MCF 10A (cell line): ENCODE data around the gene VPS16. TPM values are rescaled to one million over a fixed set of nuclear protein-coding genes. Genes with fewer than 3 reads are reported as not detected.
A peak's percentile ranks its signal among the peaks of the same experiment; 100 is the strongest.

ENCODE experiments used
- Bru-seq: library from RNA; stranded (reverse); fragments of 400-500 nt; gene quantifications from one replicate; lab custom pipeline; 2021; lab: Mats Ljungman, UMichigan
- BruChase-seq, 2 experiments: library from RNA; stranded (reverse); fragments of 400-500 nt; gene quantifications; one replicate each; lab custom pipeline; 2021; lab: Mats Ljungman, UMichigan
- BruUV-seq: library from RNA; stranded (reverse); fragments of 400-500 nt; replicated peaks from 2 replicates; lab custom pipeline; 2021; lab: Mats Ljungman, UMichigan
- CTCF ChIA-PET: fragments of 300-600 bp; sonication (Branson Sonifier 250); formaldehyde crosslinking; extraction: SDS; loops from one replicate; lab custom pipeline; 2021; ENCODE audit warnings: antibody characterized with exemption, inconsistent platforms; lab: Yijun Ruan, JAX
- POLR2A ChIA-PET: fragments of 300-600, 350-650 bp; sonication (Branson Sonifier 250); formaldehyde crosslinking; extraction: SDS; loops from one replicate; lab custom pipeline; 2020; ENCODE audit warnings: antibody characterized with exemption, inconsistent platforms; lab: Yijun Ruan, JAX
- DNase-seq: peaks from one replicate; pipeline ENCODE4 v3.0.0-alpha.2; 2018; ENCODE audit not compliant: unreplicated experiment
- H3K27ac Mint-ChIP-seq: one replicate; pipeline ENCODE4 v1.8.0; 2022; ENCODE audit warnings: mild to moderate bottlenecking, low read depth, mixed read lengths; ENCODE audit not compliant: unreplicated experiment
- H3K27me3 Mint-ChIP-seq: one replicate; pipeline ENCODE4 v1.8.0; 2022; ENCODE audit warnings: mixed read lengths; ENCODE audit not compliant: insufficient read depth, unreplicated experiment
- H3K36me3 Mint-ChIP-seq: one replicate; pipeline ENCODE4 v1.8.0; 2022; ENCODE audit warnings: mild to moderate bottlenecking, moderate library complexity, mixed read lengths; ENCODE audit not compliant: insufficient read depth, unreplicated experiment
- H3K4me1 Mint-ChIP-seq: one replicate; pipeline ENCODE4 v1.8.0; 2022; ENCODE audit warnings: mixed read lengths; ENCODE audit not compliant: insufficient read depth, unreplicated experiment
- H3K4me3 Mint-ChIP-seq: one replicate; pipeline ENCODE4 v1.8.0; 2022; ENCODE audit warnings: mild to moderate bottlenecking, moderate library complexity, mixed read lengths; ENCODE audit not compliant: unreplicated experiment
- H3K9me3 Mint-ChIP-seq: one replicate; pipeline ENCODE4 v1.8.0; 2022; ENCODE audit warnings: mixed read lengths; ENCODE audit not compliant: unreplicated experiment
- CTCF ChIP-seq: fragments of 200-600 bp; IDR thresholded peaks from one replicate; pipeline ENCODE4 v1.8.0; 2022; ENCODE audit warnings: antibody characterized with exemption, mild to moderate bottlenecking; ENCODE audit not compliant: unreplicated experiment
- intact Hi-C: fragments of 100-400 bp; cut with micrococcal nuclease; formaldehyde crosslinking; loops from 2 replicates; pipeline ENCODE4 v1.14.1; 2022
- long read RNA-seq: library from polyadenylated mRNA; stranded (forward); transcript quantifications from one replicate; pipeline ENCODE4 v2.0.0, GENCODE V29; 2022
- total RNA-seq: library from RNA; stranded (reverse); gene quantifications from 2 replicates; pipeline ENCODE4 v1.2.3, GENCODE V29; 2022

VPS16 gene
- total RNA-seq, result 32.1 and 32.6 TPM in 2 replicates
- percentile 50 among the genes with signal in this experiment for Bru-seq, nascent RNA
- percentile 62 among the genes with signal in this experiment for BruChase-seq, experiment 1, labeled RNA remaining after a 6-hour chase
- BruChase-seq, experiment 2, labeled RNA remaining after a 2-hour chase, result percentile 55 among the genes with signal in this experiment
- long read RNA-seq, transcript VPS16-202 (24 exons, 2,750 nt), result major isoform, 54 of 70 reads
- long read RNA-seq, partial matches to known transcripts, result 2 of 70 reads
- long read RNA-seq, other reads (novel, unspliced or antisense), result 13 of 70 reads

GRCh38 chr20:2840138-2840966 is at the start of gene VPS16, which contains the start of gene PCED1A:
Gene VPS16 (plus strand): TSS chr20:2840745. CDS start chr20:2840775, 30 bp downstream.
Gene PCED1A (minus strand): TSS chr20:2840655. CDS start chr20:2839912, 743 bp downstream.
- H3K36me3 Mint-ChIP-seq, result peaks cover 13% of the 10 kb centered on the region
- H3K4me3 Mint-ChIP-seq, result peak within 1 kb of the TSS; percentile 82
- H3K27ac Mint-ChIP-seq, result peak within 1 kb of the TSS; percentile 76
- no TSS peak for BruUV-seq
- H3K4me1 Mint-ChIP-seq, result peaks cover 12% of the 10 kb centered on the region
- CTCF ChIA-PET, result interaction anchor here (0.6 kb wide), 1 partner anchor 317 kb away, joined by 4 read pairs; no protein-coding TSS in a partner anchor
- intact Hi-C loops, result no loop called here
- peak; percentile 77 for DNase-seq
- H3K27me3 Mint-ChIP-seq, result no peaks in the 10 kb centered on the region
- no peak for TF ChIP-seq CTCF
- no peaks in the 10 kb centered on the region for H3K9me3 Mint-ChIP-seq
- POLR2A ChIA-PET, result interaction anchor here (0.6 to 2.7 kb wide), 19 partner anchors 8 to 474 kb away, joined by 3 to 17 read pairs (median 4); partner anchors contain the start of genes IDH3B and NOP56

GRCh38 chr20:2793471-2793870 is 47.1 kb upstream of the VPS16 start:
- no peak for DNase-seq
- Mint-ChIP-seq H3K36me3 (no peaks in the 10 kb centered on the region), H3K9me3 (no peaks in the 10 kb centered on the region), H3K4me3 (no peak overlapping the region), H3K27ac (no peak overlapping the region), H3K27me3 (peaks cover 64% of the 10 kb centered on the region), H3K4me1 (no peaks in the 10 kb centered on the region)
- TF ChIP-seq CTCF, result no peak
- POLR2A ChIA-PET, result no interaction called here
- intact Hi-C loops, result no loop called here
- BruUV-seq, result no TSS peak
- CTCF ChIA-PET, result interaction anchor here (0.5 to 0.6 kb wide), 3 partner anchors 17 to 324 kb away, joined by 3 read pairs; partner anchors contain the start of gene SNRPB

GRCh38 chr20:2794202-2794748 is 46.3 kb upstream of the VPS16 start:
- H3K9me3 Mint-ChIP-seq, result no peaks in the 10 kb centered on the region
- H3K4me3 Mint-ChIP-seq, result no peak overlapping the region
- ChIA-PET POLR2A (interaction anchor here (0.7 kb wide), 2 partner anchors 32 to 65 kb away, joined by 3 to 4 read pairs; no protein-coding TSS in a partner anchor), CTCF (interaction anchor here (0.6 to 0.7 kb wide), 4 partner anchors 57 to 828 kb away, joined by 3 read pairs; partner anchors contain the start of gene SNRPB)
- TF ChIP-seq CTCF, result no peak
- no peaks in the 10 kb centered on the region for H3K4me1 Mint-ChIP-seq
- intact Hi-C loops, result no loop called here
- no peak for DNase-seq
- H3K27ac Mint-ChIP-seq, result no peak overlapping the region
- no peaks in the 10 kb centered on the region for H3K36me3 Mint-ChIP-seq
- BruUV-seq, result no TSS peak
- H3K27me3 Mint-ChIP-seq, result peaks cover 64% of the 10 kb centered on the region
